ENCODE measurements around the gene BID.

BID gene

GRCh38 chr22:17774206-17774925 is at the start of gene BID:
Gene BID, minus strand, starts transcription at chr22:17774469. Its CDS starts 24,353 bp downstream, at chr22:17750116.
- peak; percentile 3 for DNase-seq

DNA sequence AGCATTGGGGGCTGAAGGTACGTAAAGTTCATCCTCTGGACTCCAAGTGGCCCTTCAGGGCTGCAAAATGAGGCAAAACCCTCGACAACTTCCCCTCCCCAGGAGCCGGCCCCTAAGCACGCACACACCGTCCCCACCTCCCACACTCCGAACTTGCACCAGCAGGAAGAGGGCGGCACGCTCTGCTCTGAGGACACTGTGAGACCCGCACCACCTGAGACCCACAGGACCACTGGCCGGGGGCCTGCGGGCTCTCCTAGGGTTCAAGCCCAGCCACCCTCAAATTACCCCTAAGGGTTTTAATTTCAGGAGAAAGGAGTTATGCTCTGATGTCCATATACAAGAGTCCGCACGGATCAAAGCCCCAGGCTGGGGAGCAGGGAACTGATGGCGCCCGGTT is 49.7 kb upstream of the BID start:
- DNase-seq: no peak

GRCh38 chr22:17823226-17823625 is 49.0 kb upstream of the BID start:
- no peak for DNase-seq

DNA sequence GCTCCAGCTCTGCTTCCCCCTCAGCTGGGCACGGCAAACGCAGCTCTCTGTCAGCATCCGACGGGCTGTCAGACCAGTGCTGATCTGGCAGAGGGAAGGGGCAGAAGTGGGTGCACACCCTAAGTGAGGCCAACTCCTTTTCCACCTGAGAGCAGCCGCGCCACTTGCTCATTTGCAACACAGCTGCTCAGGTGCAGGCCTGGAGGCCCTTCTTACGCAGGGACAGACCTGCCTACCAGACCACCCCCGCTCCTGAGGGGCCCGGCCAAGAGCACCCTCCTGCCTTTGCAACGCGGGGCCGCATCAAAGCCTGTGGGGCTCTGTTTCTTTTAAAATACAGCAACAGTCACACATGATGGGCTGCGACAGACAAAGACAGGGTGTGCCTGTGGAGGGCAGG is 47.8 kb upstream of the BID start:
- DNase-seq: no peak

DNA sequence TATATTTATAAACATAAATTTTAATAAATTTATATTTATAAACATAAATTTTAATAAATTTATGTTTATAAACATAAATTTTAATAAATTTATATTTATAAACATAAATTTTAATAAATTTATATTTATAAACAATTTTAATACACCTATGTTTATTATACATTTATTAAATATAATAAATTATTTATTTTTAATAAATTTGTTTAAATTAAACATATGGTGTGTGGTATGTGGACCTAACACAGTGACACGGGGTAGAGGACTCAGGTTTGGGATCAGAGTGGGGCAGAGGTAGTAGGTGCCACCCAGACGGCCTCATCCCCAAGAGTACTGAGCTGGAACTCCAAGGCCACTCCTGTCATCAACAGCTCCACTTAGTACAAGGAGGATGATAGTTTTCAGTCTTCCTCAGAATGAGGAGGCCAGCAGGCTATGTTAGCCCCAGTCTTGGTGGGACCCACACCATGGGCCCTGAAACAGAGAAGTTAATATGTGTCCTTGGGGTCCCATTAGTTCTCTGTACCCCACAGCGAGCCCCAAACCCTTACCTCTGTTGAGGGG is 46.7 kb upstream of the BID start:
- no peak for DNase-seq

GRCh38 chr22:17818649-17819048 is 44.4 kb upstream of the BID start:
- DNase-seq: no peak

- DNase-seq: no peak
Measured at GRCh38 chr22:17818180-17818579, 43.9 kb upstream of the BID start.

DNA sequence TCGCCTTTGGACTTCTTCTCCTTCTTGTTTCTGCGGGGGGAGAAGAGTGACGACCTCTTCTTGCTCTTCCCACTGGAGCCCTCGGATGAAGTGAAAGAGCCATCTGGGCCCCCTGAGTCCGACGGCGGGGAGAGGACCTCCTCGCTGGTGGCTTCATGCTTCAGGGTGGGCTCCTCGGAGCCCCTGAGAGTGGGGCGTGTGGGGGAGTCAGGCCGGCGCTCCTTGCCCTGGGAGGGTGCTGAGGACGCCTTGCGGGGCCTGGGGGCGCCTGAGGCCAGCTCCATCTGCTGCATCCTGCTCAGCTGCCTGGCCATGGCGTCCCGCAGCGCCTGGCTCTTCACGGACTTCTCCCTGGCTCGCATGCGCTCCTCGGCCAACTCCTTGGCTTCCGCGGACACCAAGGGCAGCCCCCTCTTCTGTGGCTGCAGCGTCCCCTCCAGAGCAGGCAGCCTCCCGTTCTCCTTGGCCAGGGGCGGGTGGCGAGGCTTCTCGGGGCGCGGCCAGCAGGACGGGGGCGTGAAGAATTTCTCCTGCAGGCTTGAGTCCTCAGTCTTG is 43.3 kb upstream of the BID start:
- DNase-seq: no peak

GRCh38 chr22:17817079-17817478 is 42.8 kb upstream of the BID start:
- no peak for DNase-seq

DNA sequence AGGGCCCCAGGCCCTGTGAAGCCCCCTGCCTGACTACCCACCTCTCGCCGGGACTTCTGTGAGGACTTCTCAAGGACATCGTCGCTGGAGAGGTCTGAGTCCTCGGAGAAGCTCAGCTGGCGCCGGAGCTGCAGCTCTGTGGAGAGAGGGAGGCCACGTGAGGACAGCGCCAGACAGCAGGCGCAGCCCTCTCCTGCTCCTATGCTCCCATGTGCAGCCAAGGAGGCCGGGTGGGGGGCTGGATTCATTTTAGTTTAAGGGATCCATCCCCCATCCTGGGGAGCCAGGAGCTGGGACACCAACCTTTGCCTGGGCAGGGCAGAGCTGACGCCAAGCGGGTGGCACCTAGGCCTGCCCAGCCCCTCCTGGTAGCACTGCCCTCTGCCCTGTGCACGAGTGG is 42.4 kb upstream of the BID start:
- DNase-seq: no peak

GRCh38 chr22:17815703-17816254 is 41.5 kb upstream of the BID start:
- DNase-seq: no peak

- DNase-seq: no peak
Measured at GRCh38 chr22:17814830-17815229, 40.6 kb upstream of the BID start.

DNA sequence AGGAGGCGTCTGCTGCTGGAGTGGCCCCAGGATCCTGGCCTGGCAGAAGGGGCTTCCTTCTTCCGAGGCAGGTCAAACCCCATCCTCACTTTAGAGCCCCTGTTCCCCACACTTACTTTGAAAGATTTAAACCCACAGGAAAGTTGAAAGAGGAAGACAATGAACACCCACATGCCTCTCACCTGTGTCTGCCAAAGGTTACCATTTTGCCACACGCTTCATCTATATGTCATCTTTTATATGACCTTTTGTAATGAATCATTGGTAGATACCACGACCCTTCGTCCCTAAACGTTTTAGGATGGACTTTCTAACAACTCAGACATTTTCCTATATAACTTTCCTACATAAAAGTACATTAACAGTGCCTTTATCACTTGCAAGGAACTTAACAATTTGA is 39.8 kb upstream of the BID start:
- no peak for DNase-seq

DNA sequence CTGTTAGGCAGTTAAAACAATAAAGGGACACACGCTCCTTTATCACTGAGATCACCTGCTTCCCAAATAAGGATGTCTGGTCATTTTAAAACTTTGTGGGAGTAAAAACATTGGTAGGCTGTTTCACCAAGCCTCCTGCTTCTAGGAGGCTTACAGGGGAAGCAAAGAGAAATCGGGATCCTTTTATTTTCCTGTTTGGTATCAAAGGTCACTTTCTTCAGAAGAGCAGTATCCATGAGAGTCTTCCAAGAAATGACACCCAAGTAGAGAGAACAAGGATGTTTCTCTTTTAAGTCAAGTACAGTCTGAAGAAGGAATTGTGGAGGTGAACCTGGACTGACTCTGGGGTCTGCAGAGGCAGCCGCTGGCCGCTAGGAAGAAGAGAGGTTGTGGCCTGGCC is 36.9 kb upstream of the BID start:
- no peak for DNase-seq

DNA sequence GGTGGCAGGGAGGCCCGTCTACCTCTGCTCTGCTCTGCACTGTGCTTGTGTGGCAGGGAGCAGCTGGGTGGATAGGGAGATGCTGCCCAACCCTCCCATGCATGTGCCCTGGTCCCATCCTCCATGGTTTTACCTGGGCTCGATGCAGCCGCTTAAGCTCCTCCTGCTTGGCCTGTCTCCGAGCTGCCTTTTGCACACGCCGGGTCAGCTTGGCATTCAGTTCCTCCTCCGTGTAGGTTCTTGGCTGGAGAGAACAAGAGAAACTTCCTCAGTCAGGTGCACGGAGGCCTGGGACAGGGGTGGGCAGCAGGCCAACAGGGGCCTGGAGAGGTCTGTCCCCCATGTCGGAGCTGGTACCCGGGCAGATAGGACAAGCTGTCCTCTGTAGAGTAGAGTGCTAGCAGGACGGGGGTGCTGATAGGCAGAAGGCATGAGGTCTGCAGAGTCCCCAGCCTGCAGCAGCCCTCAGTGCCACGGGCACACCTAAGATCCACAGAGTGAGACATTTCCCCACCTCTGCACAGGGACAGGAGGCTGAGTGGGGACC is 36.4 kb upstream of the BID start:
- no peak for DNase-seq

GRCh38 chr22:17808693-17809403 is 34.6 kb upstream of the BID start:
- no peak for DNase-seq

GRCh38 chr22:17807578-17808410 is 33.5 kb upstream of the BID start:
- no peak for DNase-seq

- no peak for DNase-seq
Measured at GRCh38 chr22:17807086-17807485, 32.8 kb upstream of the BID start.

DNA sequence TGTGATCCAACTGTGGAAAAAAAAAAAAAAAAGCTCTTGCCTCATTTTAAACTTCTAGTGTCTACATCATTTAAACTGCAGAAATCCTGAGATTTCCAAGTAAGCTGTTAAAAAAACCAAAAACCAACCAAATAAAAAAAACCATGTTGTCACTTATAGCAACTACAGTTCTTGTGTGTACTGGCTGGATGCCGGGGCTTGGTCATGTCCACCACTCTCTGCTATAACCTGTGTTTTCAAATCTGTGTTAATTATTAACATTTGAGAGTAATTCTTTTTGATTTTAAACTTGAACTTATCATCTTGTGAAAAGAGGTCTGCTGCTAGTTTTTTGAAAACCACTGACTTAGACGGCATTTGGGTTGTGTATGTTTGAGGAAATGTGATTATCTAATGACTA is 32.2 kb upstream of the BID start:
- DNase-seq: no peak

DNA sequence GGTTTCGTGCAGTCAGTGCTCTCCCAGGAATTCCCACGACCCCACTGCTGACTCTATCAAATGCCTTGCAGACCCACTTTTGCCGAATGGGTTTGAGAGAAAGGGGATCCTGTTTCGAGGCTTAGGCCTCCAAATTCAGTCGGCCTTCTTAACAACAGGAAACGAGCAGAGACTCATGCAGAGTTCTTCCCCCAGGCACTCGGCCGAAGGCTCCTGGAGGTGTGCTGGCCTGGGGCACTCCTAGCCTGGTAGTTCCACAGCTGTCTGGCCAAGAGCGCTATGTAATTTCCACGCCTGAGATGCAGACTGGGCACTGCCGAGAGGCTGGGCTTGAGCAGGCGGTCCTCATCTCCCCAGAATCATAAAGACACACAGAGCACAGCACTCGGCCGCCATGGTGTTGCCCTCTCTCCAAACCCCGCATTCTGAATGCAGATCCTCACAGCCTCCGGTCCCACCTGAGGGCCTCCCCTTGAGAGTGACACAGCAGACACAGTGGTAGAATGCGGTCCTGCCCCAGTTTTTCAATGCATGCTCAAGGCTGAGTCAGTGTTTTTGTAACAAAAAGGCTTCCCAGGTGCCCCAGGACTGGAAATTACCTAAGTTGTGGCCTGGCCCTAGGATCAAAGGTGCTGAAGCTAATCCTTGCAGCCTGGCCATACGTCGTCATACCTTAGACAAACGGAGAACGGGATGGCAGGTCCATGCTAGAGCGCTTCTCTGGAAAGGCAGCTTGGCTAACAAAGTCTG is 30.2 kb upstream of the BID start:
- no peak for DNase-seq

- DNase-seq: no peak
Measured at GRCh38 chr22:17803609-17804270, 29.5 kb upstream of the BID start.

Measured in GF-D8 (cell line).